Activated T-helper 17 cell treated with anti-CD3 and anti-CD28 coated beads, Interleukin-2, amount 50 U/mL, for 72 hours (primary cell): ENCODE data around the gene METTL4. TPM values are rescaled to one million over a fixed set of nuclear protein-coding genes. Genes with fewer than 3 reads are reported as not detected.

ENCODE experiments used
- ATAC-seq: fragments of 150-1000 bp; cut with Tn5 transposase; replicated peaks from 2 replicates; pipeline ENCODE4 v1.10.0; 2021; ENCODE audit warnings: mild to moderate bottlenecking, moderate library complexity
- H3K27ac Mint-ChIP-seq: one replicate; pipeline ENCODE4 v1.8.0; 2022; ENCODE audit warnings: mixed read lengths
- H3K27me3 Mint-ChIP-seq: one replicate; pipeline ENCODE4 v1.8.0; 2022; ENCODE audit warnings: mixed read lengths
- H3K36me3 Mint-ChIP-seq: one replicate; pipeline ENCODE4 v1.8.0; 2022; ENCODE audit warnings: low read depth, mild to moderate bottlenecking, mixed read lengths
- H3K4me1 Mint-ChIP-seq: one replicate; pipeline ENCODE4 v1.8.0; 2022; ENCODE audit warnings: mixed read lengths
- H3K4me3 Mint-ChIP-seq: one replicate; pipeline ENCODE4 v1.8.0; 2022; ENCODE audit warnings: mild to moderate bottlenecking, mixed read lengths
- H3K9me3 Mint-ChIP-seq: one replicate; pipeline ENCODE4 v1.8.0; 2022; ENCODE audit warnings: mixed read lengths
- total RNA-seq, 2 donors: library from RNA; stranded (reverse); gene quantifications; one replicate each; pipeline ENCODE4 v1.2.3, GENCODE V29; 2022

METTL4 gene
- total RNA-seq, 2 donors from 2014 or later, result 31.2 to 46.6 TPM

DNA sequence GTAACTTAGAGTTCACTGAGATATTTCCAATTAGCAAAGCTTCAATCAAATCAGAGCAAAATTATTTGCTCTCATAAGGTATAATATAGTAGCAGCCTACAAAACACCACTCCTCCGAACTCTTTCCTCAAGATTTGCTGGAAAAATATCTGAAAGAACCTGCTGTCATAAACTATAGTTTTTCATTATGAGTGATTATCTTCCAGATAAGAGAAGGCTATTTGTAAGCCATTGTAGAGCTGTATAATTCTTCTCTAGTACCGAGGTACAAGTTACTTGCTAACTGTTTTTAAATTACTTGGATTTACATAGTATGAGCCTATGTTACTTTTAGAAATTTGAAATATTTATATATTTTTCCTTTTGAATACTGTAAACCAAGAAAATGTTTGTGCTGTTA is 2.1 kb upstream of the METTL4 start:
- no peak for ATAC-seq
- H3K36me3 Mint-ChIP-seq, result peaks cover 74% of the 10 kb centered on the region
- H3K4me1 Mint-ChIP-seq, result peaks cover 20% of the 10 kb centered on the region
- H3K9me3 Mint-ChIP-seq, result no peaks in the 10 kb centered on the region
- H3K27ac Mint-ChIP-seq, result peak overlapping the region; percentile 100
- no peaks in the 10 kb centered on the region for H3K27me3 Mint-ChIP-seq
- H3K4me3 Mint-ChIP-seq, result peak overlapping the region; percentile 99

DNA sequence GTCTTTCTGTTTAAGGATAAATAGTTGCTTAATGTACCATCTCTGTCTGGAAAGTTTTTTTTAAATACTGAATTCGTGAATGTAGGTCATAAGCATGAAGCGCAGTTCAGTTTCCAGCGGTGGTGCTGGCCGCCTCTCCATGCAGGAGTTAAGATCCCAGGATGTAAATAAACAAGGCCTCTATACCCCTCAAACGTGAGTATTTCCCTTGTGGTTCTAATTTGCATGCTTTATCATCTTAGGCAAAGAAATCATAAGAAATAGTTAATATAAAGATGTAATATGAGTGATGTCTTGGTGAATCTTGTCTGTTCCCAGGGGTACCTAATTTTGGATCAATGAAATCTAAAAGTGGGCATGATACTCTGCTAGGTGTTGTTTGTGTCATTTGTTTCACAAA is 1.6 kb upstream of the METTL4 start:
- Mint-ChIP-seq H3K4me1 (peaks cover 25% of the 10 kb centered on the region), H3K9me3 (no peaks in the 10 kb centered on the region), H3K27me3 (no peaks in the 10 kb centered on the region), H3K36me3 (peaks cover 70% of the 10 kb centered on the region), H3K4me3 (peak overlapping the region; percentile 99), H3K27ac (peak overlapping the region; percentile 100)
- no peak for ATAC-seq

DNA sequence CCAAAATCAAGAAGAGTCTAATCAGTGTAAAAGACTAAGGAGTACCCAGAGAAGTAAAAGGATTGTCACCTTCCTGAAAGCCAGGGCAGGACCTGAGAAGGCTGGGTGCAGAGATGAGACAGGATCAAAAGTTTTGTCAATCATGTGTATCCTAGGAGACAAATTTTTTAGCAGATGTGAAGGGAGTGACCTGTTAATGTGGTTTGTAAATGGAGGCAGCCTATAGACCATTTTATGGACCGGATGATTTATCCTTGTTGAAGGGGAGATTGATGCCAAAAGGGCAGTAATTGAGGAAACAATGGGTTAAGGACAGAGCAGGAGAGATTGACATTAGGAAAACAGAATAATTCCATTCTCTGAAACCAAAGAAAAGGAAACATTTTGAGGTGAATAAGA is 865 bp upstream of the METTL4 start:
- Mint-ChIP-seq H3K4me1 (peaks cover 30% of the 10 kb centered on the region), H3K4me3 (peak overlapping the region; percentile 99), H3K27me3 (no peaks in the 10 kb centered on the region), H3K27ac (peak overlapping the region; percentile 100), H3K36me3 (peaks cover 70% of the 10 kb centered on the region), H3K9me3 (no peaks in the 10 kb centered on the region)
- peak; percentile 44 for ATAC-seq

DNA sequence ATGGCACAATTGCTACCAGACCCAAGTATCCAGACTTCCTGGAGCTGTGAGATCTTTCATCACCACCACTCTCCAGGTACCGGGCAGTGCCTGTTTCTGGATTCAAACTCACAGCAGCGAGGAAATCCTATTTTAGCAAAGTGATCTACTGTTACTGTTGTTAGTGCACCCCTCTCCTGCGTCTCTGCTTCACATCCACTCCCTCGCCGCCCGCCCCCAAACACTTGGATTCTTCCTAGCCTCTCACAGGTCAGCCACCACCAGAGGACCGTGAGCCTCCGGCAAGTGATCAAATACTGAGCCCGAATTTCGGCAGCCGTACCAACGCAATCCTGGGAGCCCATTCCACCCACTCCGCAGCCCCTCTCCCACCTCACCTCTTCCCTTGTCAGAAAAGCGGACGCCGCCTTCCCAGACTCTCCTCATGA is 519 bp downstream of the METTL4 start:
- H3K9me3 Mint-ChIP-seq, result no peaks in the 10 kb centered on the region
- peak overlapping the region; percentile 99 for H3K4me3 Mint-ChIP-seq
- H3K4me1 Mint-ChIP-seq, result peaks cover 30% of the 10 kb centered on the region
- ATAC-seq, result peak; percentile 61
- H3K36me3 Mint-ChIP-seq, result peaks cover 67% of the 10 kb centered on the region
- H3K27me3 Mint-ChIP-seq, result no peaks in the 10 kb centered on the region
- H3K27ac Mint-ChIP-seq, result peak overlapping the region; percentile 100

DNA sequence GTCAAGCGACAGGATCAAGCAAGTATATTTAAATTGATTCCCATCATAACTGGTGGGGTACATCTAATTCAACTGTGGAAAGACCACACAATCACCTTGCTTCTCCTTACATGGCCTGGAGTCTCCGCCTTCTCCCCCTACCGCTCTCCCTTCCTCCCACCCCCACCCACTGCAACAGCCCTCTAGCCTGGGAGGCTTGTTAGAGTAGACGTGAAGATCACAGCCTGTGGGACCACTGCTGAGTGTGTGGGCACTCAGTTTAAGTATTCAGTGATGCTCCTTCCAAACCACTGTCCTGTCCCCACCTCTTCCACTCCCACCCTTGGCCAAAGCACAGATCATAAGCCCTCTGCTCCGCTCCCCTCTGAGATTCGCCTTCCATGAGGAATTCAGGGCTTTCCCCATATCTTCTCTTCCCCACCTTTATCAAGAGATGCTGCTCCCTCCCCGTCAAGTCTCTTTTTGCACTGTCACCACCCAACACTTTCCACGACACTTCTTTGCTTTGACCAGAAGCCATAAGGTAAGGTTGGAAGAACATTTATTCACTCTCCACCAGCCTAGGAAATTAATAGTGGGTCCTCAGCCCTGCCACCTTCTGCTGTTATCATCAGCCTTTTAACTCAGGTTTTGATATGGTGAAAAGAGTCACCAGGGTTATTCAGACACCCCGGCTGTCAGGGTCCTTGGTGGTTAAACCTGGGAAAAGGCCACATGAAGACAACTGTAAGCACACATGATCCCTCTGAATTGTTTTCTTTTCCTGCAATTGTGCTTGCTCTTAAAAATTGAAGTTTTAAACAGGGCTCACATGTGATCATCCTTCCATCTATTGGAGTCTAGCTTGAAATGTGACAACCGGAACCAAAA is 1.7 kb downstream of the METTL4 start:
- ATAC-seq, result no peak
- Mint-ChIP-seq H3K27me3 (no peaks in the 10 kb centered on the region), H3K36me3 (peaks cover 67% of the 10 kb centered on the region), H3K4me3 (peak overlapping the region; percentile 99), H3K9me3 (no peaks in the 10 kb centered on the region), H3K4me1 (peaks cover 30% of the 10 kb centered on the region), H3K27ac (peak overlapping the region; percentile 78)

DNA sequence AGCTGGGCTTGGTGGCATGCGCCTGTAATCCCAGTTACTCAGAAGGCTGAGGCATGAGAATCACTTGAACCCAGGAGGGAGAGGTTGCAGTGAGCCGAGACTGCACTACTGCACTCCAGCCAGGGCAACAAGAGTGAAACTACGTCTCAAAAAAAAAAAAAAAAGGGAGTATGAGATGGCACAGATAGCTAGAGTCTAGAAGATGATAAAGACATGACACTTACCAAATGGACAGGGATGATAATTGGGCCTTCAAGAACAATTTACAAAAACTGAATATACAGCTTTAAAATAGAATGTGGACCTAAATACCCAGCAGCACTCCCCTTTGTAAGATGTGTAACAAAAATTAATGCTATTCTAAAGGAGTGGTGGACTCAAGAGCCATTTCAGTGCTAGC is 2.7 kb downstream of the METTL4 start:
- Mint-ChIP-seq H3K4me1 (peaks cover 25% of the 10 kb centered on the region), H3K9me3 (no peaks in the 10 kb centered on the region), H3K27ac (no peak overlapping the region), H3K36me3 (peaks cover 65% of the 10 kb centered on the region), H3K27me3 (no peaks in the 10 kb centered on the region), H3K4me3 (peak overlapping the region; percentile 99)
- no peak for ATAC-seq

DNA sequence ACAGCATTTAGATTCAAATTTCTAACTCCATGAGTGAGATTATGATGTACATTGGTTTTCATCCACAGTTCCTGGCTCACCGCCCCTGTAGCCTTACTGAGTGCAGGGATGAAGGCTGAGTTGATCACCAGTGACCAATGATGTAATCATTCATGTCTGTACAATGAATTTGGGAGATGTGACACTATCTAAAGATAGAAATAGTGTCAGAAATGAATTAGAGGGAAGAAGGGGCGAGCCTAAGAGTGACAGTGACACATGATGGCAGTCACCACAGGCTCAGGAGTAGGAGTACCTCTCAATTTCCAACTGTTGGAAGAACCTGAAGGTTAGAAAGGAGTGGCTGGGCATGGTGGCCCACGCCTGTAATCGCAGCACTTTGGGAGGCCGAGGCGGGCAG is 3.2 kb downstream of the METTL4 start:
- no peak overlapping the region for H3K27ac Mint-ChIP-seq
- H3K4me1 Mint-ChIP-seq, result peaks cover 25% of the 10 kb centered on the region
- no peak for ATAC-seq
- H3K4me3 Mint-ChIP-seq, result peak overlapping the region; percentile 99
- H3K36me3 Mint-ChIP-seq, result peaks cover 68% of the 10 kb centered on the region
- H3K27me3 Mint-ChIP-seq, result no peaks in the 10 kb centered on the region
- H3K9me3 Mint-ChIP-seq, result no peaks in the 10 kb centered on the region

DNA sequence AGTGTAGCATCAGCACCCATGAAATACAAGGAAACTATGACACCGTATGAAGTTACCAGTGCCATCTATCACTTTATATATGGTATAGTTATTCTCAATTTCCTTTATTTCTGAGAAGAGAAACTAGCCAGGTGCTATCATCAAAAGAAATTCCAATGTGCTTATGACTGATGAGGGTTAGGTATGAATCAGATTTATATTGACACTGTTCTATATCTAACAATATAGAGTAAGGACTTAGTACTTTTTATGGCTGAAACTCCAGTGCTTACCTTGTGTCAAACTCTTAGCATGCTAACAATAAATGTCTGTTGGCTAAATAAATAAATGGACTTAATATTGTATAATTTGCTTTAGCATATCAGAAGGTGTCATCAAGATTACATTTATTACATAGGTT is 6.9 kb downstream of the METTL4 start:
- no peak overlapping the region for H3K27ac Mint-ChIP-seq
- no peak overlapping the region for H3K4me3 Mint-ChIP-seq
- H3K36me3 Mint-ChIP-seq, result peaks cover 77% of the 10 kb centered on the region
- H3K4me1 Mint-ChIP-seq, result peaks cover 18% of the 10 kb centered on the region
- no peak for ATAC-seq
- no peaks in the 10 kb centered on the region for H3K27me3 Mint-ChIP-seq
- no peaks in the 10 kb centered on the region for H3K9me3 Mint-ChIP-seq

DNA sequence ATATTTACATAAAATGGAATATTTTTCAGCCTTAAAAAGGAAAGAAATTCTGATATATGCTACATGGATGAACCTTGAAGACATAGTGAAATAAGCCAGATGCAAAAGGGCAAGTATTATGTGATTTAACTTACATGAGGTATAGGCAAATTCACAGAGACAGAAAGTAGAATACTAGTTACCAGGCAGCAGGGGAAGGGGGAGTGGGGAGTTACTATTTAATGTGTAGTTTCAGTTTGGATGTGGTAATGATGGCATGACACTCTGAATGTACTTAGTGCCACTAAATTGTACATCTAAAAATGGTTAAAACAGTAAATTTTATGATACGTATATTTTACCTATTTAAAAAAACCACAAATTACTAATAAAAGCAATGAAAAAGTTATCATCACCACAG is 12.1 kb downstream of the METTL4 start:
- peaks cover 53% of the 10 kb centered on the region for H3K36me3 Mint-ChIP-seq
- H3K9me3 Mint-ChIP-seq, result no peaks in the 10 kb centered on the region
- no peak for ATAC-seq
- H3K4me3 Mint-ChIP-seq, result no peak overlapping the region
- no peak overlapping the region for H3K27ac Mint-ChIP-seq
- no peaks in the 10 kb centered on the region for H3K27me3 Mint-ChIP-seq
- H3K4me1 Mint-ChIP-seq, result no peaks in the 10 kb centered on the region

DNA sequence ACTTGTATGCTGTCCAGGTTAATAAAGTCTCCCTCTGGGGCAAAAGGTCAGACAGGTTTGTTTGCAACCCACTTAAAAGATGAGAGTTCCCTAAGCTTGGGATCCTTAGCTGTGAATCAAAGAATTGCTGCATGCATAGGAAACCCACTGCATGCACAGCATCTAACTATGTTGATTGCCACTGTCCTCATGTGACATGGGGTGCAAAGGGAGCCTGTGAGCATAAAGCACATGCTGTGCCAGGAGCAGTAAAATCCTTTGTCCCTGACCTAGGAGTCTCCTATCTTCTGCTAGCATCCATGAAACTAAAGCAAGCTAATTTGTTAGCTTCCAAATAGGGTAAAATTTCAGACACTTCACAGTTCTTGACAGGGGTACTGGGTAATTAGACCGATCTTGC is 13.8 kb downstream of the METTL4 start:
- H3K27ac Mint-ChIP-seq, result no peak overlapping the region
- H3K27me3 Mint-ChIP-seq, result no peaks in the 10 kb centered on the region
- no peak overlapping the region for H3K4me3 Mint-ChIP-seq
- no peak for ATAC-seq
- H3K9me3 Mint-ChIP-seq, result no peaks in the 10 kb centered on the region
- H3K4me1 Mint-ChIP-seq, result no peaks in the 10 kb centered on the region
- H3K36me3 Mint-ChIP-seq, result peaks cover 55% of the 10 kb centered on the region

DNA sequence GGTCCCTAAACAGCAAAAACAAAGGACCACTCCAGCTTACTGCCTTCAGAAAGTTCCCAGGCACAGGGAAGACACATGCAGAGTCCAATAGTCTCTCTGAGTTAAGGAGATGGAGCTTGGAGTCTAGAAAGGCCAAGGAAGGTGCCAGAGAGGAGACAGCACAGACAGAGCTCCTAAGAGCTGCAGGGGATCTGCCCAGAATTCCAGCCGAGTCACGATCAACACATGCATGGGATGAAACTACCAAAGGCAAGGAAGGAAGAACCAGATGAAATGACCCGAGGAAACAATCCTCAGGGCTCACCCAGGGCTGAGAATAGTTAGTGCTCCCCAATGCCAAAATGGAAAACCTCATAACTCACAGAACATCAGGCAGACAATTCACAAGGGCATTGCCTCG is 15.4 kb downstream of the METTL4 start:
- no peak for ATAC-seq
- H3K9me3 Mint-ChIP-seq, result no peaks in the 10 kb centered on the region
- no peak overlapping the region for H3K4me3 Mint-ChIP-seq
- H3K27ac Mint-ChIP-seq, result no peak overlapping the region
- peaks cover 49% of the 10 kb centered on the region for H3K36me3 Mint-ChIP-seq
- no peaks in the 10 kb centered on the region for H3K27me3 Mint-ChIP-seq
- no peaks in the 10 kb centered on the region for H3K4me1 Mint-ChIP-seq

DNA sequence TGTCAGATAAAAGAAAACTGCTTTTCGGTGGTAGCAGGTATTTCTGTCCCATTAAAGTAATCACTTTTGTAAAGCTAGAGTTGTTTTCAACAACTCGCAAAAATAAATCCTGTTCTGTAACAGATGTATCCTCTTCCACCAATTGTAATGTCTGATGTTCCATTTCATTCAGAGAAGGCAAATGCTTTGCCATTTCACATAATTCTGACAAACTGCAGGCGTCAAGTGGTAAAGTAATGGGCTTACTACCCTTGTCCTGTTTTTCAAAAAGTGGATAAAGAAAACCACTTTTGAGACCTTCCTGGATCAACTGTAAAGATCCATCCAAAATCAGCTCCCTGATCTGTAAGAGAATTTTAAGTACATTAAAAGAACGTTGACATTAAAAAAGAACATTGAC is 16.6 kb downstream of the METTL4 start:
- Mint-ChIP-seq H3K27me3 (no peaks in the 10 kb centered on the region), H3K9me3 (no peaks in the 10 kb centered on the region), H3K27ac (no peak overlapping the region), H3K4me1 (no peaks in the 10 kb centered on the region), H3K4me3 (no peak overlapping the region), H3K36me3 (peaks cover 47% of the 10 kb centered on the region)
- no peak for ATAC-seq

DNA sequence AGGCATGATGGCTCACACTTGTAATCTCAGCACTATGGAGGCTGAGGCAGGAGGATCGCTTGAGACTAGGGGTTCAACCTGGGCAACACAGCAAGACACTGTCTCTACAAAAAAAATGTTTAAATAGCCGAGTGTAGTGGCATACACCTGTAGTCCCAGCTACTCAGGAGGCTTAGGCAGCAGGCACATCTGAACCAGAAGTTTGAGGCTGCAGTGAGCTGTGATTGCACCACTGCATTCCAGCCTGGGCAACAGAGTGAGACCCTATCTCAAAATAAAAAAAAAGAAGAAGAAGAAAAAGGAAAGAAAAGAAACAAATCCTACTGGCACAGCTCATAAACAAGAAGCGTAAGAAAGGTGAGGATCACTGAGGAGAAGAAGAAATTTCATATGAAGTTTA is 19.9 kb downstream of the METTL4 start:
- Mint-ChIP-seq H3K4me1 (no peaks in the 10 kb centered on the region), H3K9me3 (no peaks in the 10 kb centered on the region), H3K4me3 (no peak overlapping the region), H3K36me3 (peaks cover 70% of the 10 kb centered on the region), H3K27ac (no peak overlapping the region), H3K27me3 (no peaks in the 10 kb centered on the region)
- no peak for ATAC-seq

DNA sequence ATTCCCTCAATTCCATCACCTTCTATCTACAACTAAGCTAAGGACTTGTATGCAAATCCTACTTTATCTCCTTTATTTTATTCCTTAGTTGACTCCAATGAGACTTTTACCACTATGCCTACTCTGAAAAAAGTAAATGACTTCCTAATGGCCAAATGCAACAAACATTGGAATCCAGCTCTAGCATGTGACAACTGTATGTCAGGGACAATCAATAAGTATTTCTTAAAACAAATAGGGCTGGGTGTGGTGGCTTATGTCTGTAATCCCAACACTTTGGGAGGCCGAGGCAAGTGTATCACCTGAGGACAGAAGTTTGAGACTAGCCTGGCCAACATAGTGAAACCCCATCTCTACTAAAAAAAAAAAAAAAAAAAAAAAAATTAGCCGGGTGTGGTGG is 21.8 kb downstream of the METTL4 start:
- H3K9me3 Mint-ChIP-seq, result no peaks in the 10 kb centered on the region
- H3K4me1 Mint-ChIP-seq, result no peaks in the 10 kb centered on the region
- ATAC-seq, result no peak
- peaks cover 64% of the 10 kb centered on the region for H3K36me3 Mint-ChIP-seq
- no peak overlapping the region for H3K4me3 Mint-ChIP-seq
- no peak overlapping the region for H3K27ac Mint-ChIP-seq
- no peaks in the 10 kb centered on the region for H3K27me3 Mint-ChIP-seq

DNA sequence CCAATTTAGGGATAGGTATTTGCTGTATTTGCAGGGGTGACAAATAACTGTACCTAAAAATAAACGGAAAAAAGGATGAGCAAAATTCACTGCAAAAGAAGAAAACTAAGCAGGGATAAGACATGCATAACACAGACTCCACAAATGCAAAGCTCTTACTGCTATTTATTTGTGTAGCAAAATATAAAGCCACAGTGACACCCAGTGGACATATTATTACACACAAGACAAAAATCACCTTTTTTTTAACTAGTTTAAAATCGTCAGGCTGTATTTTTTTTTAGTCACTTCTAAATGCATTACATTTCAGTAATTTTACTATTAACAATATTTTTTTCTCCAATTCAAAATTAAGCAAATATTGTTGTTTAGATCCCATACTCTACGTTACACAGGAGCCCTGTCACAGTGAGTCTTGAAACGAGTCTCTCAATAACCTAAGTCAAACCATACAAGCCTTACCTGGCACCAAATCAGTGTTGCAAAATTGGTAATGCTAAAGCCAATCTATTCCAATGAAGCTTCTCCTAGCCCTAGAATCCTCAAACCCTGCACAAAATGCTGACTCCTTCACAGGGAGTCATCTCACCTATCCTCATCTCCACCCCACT is 23.7 kb downstream of the METTL4 start:
- Mint-ChIP-seq H3K4me1 (no peaks in the 10 kb centered on the region), H3K4me3 (no peak overlapping the region), H3K36me3 (peaks cover 57% of the 10 kb centered on the region), H3K27ac (no peak overlapping the region), H3K9me3 (no peaks in the 10 kb centered on the region), H3K27me3 (no peaks in the 10 kb centered on the region)
- ATAC-seq, result no peak
